HK-2 (cell line): ENCODE data around the gene DERA.
"Not testable (repeated sequence)": the region's sequence is repeated elsewhere in the genome, so short reads cannot be mapped to it uniquely, and the experiment has no call there.

ENCODE experiments used
- DNase-seq: peaks from one replicate; pipeline ENCODE4 v3.0.0-alpha.2; 2018; ENCODE audit not compliant: unreplicated experiment

DERA gene

GRCh38 chr12:15963271-15963670 lies 52.1 kb downstream of the DERA start:
- DNase-seq, result no peak

DNA sequence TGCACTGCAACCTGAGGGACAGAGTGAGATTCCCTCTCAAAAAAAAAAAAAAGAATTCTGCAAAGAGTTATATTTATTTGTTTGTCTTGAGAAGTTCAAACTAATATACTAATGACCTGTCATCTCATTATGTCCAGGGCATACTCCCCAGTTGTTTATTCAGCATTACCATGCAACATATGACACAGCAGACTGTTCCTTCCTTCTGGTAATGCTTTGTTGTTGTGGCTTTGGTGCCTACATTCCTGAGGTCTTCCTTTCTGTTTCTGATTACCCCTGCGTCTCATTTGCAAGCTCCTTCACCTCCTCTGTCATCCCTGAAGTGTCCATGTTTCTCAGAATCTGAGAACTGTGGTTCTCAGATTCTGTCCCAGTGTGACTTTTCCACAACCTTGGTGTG lies 55.3 kb downstream of the DERA start:
- DNase-seq, result no peak

DNA sequence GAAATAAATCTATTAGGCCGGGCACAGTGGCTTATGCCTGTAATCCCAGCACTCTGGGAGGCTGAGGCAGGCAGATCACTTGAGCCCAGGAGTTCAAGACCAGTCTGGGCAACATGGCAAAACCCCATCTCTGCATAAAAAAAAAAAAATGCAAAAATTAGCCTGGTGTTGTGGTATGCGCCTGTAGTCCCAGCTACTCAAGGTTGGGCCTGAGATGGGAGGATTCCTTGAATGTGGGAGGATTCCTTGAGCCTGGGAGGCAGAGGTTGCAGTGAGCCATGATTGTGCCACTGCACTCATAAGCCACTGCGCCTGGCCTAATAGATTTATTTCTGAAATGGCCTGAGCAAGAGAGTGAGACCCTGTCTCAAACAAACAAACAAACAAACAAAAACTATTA lies 55.9 kb downstream of the DERA start:
- not testable (repeated sequence) for DNase-seq

- no peak for DNase-seq
Measured at GRCh38 chr12:15971211-15971610, 60.1 kb downstream of the DERA start.

- no peak for DNase-seq
Measured at GRCh38 chr12:15972894-15973293, 61.8 kb downstream of the DERA start.

DNA sequence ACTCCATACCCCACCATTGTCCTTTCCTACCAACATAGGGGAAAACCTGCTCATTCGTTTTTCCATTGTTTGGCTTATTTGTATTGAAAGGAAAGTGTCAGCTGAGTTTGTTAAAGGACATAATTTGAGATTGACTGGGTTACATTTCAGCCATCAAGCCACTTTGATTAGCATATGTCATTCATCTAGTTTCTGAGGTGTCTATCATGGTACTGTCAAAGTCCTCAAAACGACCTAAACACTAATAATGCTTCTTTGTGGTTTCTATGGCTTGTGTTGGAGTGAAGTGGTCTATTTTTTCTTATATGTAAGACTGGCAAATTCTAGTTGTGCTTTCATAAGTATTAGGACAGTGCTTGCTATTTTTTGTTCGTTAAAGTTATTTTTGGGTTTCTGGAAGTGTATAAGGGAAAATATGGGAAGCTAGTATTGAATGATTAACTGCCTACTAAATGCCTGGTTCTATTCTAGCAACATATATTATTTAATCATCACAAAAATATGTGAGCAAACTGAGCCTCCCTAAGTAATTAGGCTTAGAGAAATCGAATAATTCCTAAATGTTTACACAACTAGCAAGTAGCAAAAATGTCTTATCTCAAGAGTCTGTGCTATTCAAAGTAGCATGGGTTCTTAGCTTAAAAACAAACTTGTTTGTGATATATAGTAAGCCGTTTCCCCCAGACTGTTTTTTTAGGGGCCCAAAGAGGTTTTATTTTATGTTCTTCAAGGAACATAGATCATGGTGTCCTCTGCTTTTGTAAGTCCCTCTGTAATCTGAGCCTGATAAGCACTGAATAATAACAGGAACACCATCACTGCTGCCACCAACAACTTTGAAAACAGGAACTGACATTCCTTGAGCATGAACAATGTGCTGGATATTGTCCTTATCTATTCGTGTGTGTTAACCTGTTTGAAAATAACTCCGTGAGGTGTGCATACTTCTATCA lies 67.1 kb downstream of the DERA start:
- no peak for DNase-seq

DNA sequence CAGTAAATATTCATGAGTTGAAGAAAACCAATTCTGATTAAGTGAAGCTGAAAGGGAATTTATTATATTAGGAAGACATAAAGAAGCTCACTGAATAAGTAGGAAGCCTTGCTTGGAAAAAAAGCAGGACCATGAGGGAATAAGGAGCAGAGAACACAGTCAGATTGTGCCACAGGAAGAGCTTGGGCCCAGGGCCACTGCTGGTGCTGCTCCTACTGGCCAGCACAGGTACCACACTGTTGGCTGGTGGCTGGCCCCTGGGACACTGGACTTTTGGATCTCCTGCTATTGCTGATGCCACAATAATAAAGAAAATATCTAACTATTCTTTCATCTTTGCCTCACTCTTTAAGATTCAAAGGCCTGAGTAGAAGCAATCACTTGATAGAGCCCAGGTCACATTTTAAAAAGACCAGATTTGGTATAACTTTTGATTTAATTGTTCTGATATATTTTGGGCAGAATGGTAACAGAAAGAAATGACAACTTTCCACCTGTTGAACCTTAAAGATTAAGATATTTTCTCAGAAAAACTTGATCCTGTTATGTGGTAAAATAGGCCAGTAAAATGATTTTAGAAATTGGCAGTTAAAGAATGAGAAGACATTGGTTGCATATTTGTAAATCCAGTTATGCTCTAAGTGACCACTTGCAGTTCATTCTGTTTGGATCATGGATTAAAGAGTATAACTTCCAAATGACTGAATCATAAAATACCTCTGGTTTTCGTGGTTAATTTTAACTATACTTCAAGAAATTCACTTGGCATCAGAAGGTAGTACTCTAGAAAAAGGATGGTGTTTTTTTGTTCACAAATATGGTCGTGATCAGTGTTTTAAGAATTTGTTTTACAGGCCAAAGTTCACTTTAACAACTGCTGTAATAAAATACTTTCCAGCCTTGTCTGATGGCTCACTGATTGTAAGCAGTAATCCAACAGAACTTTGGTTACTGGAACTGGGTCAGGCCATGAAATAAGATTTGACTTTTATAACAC lies 68.3 kb downstream of the DERA start:
- DNase-seq, result no peak

- no peak for DNase-seq
Measured at GRCh38 chr12:15982071-15982470, 70.9 kb downstream of the DERA start.

DNA sequence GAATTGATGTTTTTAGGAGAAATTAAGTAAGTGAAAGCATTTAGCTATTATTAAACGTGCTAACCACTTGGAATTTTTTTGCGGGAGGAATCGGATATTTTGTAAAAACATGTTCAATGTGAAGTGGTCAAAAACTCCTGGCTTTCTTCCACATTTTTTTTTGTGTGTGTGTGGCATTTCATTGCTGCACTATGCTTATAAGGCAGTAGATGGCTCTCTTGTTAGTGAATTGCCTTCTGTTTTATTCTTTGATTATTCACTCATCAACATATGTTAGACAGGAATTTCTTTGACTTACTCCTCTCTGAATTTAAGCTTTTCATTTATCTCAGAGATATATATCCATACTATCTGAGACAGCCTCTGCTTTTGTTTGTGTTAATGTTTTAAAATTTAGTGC lies 71.3 kb downstream of the DERA start:
- no peak for DNase-seq

DNA sequence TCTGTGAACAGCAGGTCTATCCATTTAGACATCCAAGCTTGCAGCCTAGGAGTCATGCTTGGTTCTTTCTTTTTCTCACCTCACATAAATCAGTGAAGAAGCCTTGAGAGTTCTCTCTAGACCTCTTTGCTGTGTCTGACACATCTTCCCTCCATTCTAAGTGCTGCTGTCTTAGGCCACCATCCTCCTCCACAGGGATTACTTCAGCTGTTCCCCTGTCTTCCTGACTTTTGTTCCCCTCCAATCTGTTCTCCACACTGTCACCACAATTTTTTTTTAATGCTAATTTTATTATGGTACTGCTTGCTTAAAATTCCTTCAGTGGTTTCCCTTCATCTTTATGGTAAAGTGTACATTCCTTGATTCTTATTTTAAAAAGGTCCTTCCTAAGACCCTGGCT lies 71.8 kb downstream of the DERA start:
- no peak for DNase-seq

GRCh38 chr12:15984097-15984800 lies 73.1 kb downstream of the DERA start:
- DNase-seq, result no peak

DNA sequence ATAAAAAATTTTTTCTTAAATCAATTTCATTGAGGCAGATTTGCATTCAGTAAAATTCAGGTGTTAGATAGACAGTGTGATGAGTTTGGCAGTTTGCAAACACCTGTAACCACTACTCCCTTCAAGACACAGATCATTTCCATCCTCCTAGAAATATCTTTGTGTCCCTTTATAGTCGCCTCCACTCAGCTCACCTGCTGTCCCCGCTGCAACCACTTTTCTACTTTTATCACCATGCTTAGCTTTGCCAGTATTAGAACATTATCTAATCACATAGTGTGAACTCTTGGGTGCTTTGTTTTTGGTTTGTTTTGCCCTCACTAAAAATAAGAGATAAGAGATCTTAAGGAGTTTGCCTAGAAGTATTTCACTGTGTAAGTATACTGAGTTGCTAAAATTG lies 73.8 kb downstream of the DERA start:
- no peak for DNase-seq

DNA sequence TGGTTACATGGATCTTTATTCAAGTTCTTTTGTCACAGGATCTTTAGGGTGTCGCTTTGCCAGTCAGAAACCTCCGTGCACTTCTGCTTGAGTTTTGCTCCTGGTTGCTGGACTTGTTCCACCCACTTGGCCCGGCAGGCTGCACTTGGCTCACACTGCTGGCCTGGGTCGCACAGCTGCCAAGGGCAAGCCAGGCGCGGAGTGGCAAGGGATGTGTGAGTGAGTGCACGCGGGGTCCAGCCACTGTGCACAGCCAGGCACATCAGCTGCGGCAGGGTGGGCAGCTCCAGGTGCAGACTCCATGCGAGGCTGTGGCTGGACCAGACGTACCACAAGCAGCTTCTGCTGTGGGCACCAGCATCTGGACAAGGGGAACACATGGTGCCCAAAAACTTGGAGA lies 76.6 kb downstream of the DERA start:
- DNase-seq, result no peak

- DNase-seq, result no peak
Measured at GRCh38 chr12:15988983-15989755, 78.0 kb downstream of the DERA start.

GRCh38 chr12:15995801-15996200 lies 84.7 kb downstream of the DERA start:
- no peak for DNase-seq

- DNase-seq, result no peak
Measured at GRCh38 chr12:15996254-15996653, 85.1 kb downstream of the DERA start.

GRCh38 chr12:15996948-15997347 lies 85.8 kb downstream of the DERA start:
- no peak for DNase-seq

GRCh38 chr12:15997910-15998309 lies 86.8 kb downstream of the DERA start:
- no peak for DNase-seq

GRCh38 chr12:16002880-16003279 lies 91.7 kb downstream of the DERA start:
- no peak for DNase-seq

GRCh38 chr12:16003460-16003859 lies 92.3 kb downstream of the DERA start:
- DNase-seq, result no peak

- no peak for DNase-seq
Measured at GRCh38 chr12:16006752-16007151, 95.6 kb downstream of the DERA start.
